K562 (cell line): ENCODE measurements around the gene SUB1.

Experiments
- CEBPG ChIP-seq, 3 experiments: fragments of 200-800 bp in 1 of 3; sonication (Bioruptor generic) in 1 of 3; sonication (generic) in 1 of 3; formaldehyde crosslinking in 1 of 3; IDR thresholded peaks in 2 of 3; conservative IDR thresholded peaks in 1 of 3; 2 replicates each; pipeline versions ENCODE4 v1.6.1 to v1.8.0; 2016 to 2022; ENCODE audit warnings: missing compliant biosample characterization in 2 of 3, missing genetic modification characterization in 2 of 3, mild to moderate bottlenecking in 1 of 3, missing genetic modification reagents in 1 of 3
- CTCF ChIP-seq, 3 experiments: IDR thresholded peaks in 2 of 3; conservative IDR thresholded peaks in 1 of 3; 2 replicates each; pipeline ENCODE4 v1.5.1; 2011 to 2012; ENCODE audit warnings: low read length in 3 of 3, mild to moderate bottlenecking in 3 of 3, control low read depth in 2 of 3, improper control_type of control experiment in 1 of 3, inconsistent platforms in 1 of 3, low read depth in 1 of 3, mixed read lengths in 1 of 3, moderate library complexity in 1 of 3; ENCODE audit not compliant: insufficient read depth in 2 of 3
- FOS ChIP-seq: IDR thresholded peaks from 3 replicates; pipeline ENCODE4 v1.6.1; 2011; ENCODE audit not compliant: insufficient read length; ENCODE audit errors: extremely low read depth
- JUNB ChIP-seq: fragments of 450-650 bp; formaldehyde crosslinking; conservative IDR thresholded peaks from 2 replicates; pipeline ENCODE4 v1.4.0; 2020; ENCODE audit warnings: mild to moderate bottlenecking
- L3MBTL2 ChIP-seq: fragments of 450-650 bp; IDR thresholded peaks from 2 replicates; pipeline ENCODE4 v1.6.1; 2016; ENCODE audit warnings: mild to moderate bottlenecking, moderate library complexity
- ZNF274 ChIP-seq: IDR thresholded peaks from 2 replicates; pipeline ENCODE4 v1.6.1; 2011; ENCODE audit warnings: low read depth, mild to moderate bottlenecking, low read length, moderate library complexity, borderline replicate concordance
- ZNF445 ChIP-seq: fragments of 250-450 bp; sonication (Bioruptor Pico); IDR thresholded peaks from 2 replicates; pipeline ENCODE4 v1.4.0; 2020; ENCODE audit warnings: low read depth, mild to moderate bottlenecking, moderate library complexity
- ZNF512 ChIP-seq: IDR thresholded peaks from 2 replicates; pipeline ENCODE4 v1.6.1; 2016; ENCODE audit warnings: missing genetic modification characterization, missing compliant biosample characterization
- ZNF699 ChIP-seq: fragments of 250-450 bp; sonication (Bioruptor Pico); IDR thresholded peaks from 2 replicates; pipeline ENCODE4 v1.8.0; 2021; ENCODE audit warnings: mild to moderate bottlenecking, moderate library complexity; ENCODE audit not compliant: insufficient replicate concordance
- ZZZ3 ChIP-seq: fragments of 450-650 bp; IDR thresholded peaks from 2 replicates; pipeline ENCODE4 v1.6.1; 2016; ENCODE audit warnings: antibody characterized with exemption, mild to moderate bottlenecking, moderate library complexity
- TF ChIP-seq, protein P1 (sequence below), 2 experiments: fragments of 200-800 bp in 1 of 2; sonication (Bioruptor generic) in 1 of 2; sonication (generic) in 1 of 2; formaldehyde crosslinking in 1 of 2; IDR thresholded peaks in 1 of 2; conservative IDR thresholded peaks in 1 of 2; 2 replicates each; pipeline versions ENCODE4 v1.5.0 to v1.6.1; 2016 to 2020; ENCODE audit warnings: missing compliant biosample characterization in 1 of 2, missing genetic modification characterization in 1 of 2, missing genetic modification reagents in 1 of 2
- TF ChIP-seq, protein P2 (sequence below): fragments of 450-650 bp; IDR thresholded peaks from 2 replicates; pipeline ENCODE4 v1.6.1; 2017; ENCODE audit warnings: mild to moderate bottlenecking, moderate library complexity
- TF ChIP-seq, protein P3 (sequence below): fragments of 250-450 bp; sonication (Bioruptor Pico); IDR thresholded peaks from 2 replicates; pipeline ENCODE4 v1.5.0; 2020; ENCODE audit warnings: mild to moderate bottlenecking, borderline replicate concordance

DNA sequence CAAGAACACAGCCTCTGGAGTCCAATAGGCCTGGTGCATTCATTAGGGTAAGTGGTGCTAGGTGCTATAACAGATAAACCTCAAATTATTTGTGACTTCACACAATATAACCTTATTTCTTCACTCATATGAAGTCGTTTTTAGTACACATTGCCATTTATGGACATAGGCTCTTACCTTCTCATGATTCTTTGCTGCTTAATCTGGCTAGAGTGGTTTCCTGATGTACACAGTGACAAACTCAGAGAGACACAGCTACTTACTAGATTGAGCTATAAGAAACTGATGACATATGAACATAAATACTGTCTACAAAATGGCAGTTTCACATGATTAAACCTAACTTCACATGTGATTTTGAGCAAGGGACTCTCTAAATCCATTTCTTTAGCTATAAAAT, 14.2 kb upstream of the SUB1 start:
- TF ChIP-seq CEBPG (CRISPR knock-in tag; IDR thresholded peaks at IDR 0.05) (no peak), CEBPG (tag; conservative IDR thresholded peaks at IDR 0.05 in 1 of 2, IDR thresholded peaks at IDR 0.05 in 1 of 2) (no peak), CTCF (IDR thresholded peaks at IDR 0.05 in 2 of 3, conservative IDR thresholded peaks at IDR 0.05 in 1 of 3; ENCODE audit: insufficient read depth in 2 of 3, low read depth in 1 of 3, low read length in 3 of 3) (no peak), JUNB (CRISPR knock-in tag) (no peak), ZNF512 (tag) (no peak), ZZZ3 (no peak), L3MBTL2 (no peak), ZNF445 (CRISPR knock-in tag) (no peak), FOS (no peak), ZNF699 (CRISPR knock-in tag) (no peak), ZNF274 (no peak)
- TF ChIP-seq, protein P1, sequence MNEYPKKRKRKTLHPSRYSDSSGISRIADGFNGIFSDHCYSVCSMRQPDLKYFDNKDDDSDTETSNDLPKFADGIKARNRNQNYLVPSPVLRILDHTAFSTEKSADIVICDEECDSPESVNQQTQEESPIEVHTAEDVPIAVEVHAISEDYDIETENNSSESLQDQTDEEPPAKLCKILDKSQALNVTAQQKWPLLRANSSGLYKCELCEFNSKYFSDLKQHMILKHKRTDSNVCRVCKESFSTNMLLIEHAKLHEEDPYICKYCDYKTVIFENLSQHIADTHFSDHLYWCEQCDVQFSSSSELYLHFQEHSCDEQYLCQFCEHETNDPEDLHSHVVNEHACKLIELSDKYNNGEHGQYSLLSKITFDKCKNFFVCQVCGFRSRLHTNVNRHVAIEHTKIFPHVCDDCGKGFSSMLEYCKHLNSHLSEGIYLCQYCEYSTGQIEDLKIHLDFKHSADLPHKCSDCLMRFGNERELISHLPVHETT (CRISPR knock-in tag; conservative IDR thresholded peaks at IDR 0.05 in 1 of 2, IDR thresholded peaks at IDR 0.05 in 1 of 2), result no peak
- TF ChIP-seq, protein P2, sequence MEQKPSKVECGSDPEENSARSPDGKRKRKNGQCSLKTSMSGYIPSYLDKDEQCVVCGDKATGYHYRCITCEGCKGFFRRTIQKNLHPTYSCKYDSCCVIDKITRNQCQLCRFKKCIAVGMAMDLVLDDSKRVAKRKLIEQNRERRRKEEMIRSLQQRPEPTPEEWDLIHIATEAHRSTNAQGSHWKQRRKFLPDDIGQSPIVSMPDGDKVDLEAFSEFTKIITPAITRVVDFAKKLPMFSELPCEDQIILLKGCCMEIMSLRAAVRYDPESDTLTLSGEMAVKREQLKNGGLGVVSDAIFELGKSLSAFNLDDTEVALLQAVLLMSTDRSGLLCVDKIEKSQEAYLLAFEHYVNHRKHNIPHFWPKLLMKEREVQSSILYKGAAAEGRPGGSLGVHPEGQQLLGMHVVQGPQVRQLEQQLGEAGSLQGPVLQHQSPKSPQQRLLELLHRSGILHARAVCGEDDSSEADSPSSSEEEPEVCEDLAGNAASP, result no peak
- TF ChIP-seq, protein P3, sequence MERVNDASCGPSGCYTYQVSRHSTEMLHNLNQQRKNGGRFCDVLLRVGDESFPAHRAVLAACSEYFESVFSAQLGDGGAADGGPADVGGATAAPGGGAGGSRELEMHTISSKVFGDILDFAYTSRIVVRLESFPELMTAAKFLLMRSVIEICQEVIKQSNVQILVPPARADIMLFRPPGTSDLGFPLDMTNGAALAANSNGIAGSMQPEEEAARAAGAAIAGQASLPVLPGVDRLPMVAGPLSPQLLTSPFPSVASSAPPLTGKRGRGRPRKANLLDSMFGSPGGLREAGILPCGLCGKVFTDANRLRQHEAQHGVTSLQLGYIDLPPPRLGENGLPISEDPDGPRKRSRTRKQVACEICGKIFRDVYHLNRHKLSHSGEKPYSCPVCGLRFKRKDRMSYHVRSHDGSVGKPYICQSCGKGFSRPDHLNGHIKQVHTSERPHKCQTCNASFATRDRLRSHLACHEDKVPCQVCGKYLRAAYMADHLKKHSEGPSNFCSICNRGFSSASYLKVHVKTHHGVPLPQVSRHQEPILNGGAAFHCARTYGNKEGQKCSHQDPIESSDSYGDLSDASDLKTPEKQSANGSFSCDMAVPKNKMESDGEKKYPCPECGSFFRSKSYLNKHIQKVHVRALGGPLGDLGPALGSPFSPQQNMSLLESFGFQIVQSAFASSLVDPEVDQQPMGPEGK (CRISPR knock-in tag), result no peak
